Suprapubic skin (tissue), 4 donors: ENCODE measurements around the gene SAMD11.

Source experiments
- CTCF ChIP-seq, 2 donors: fragments of 200-600 bp in 1 of 2; fragments of 450-650 bp in 1 of 2; sonication (generic) in 1 of 2; IDR thresholded peaks; one replicate each; pipeline ENCODE4 v1.5.1; 2016 to 2019; ENCODE audit warnings: antibody characterized with exemption in 2 of 2, mild to moderate bottlenecking in 1 of 2, moderate library complexity in 1 of 2
- POLR2A ChIP-seq, 2 donors: fragments of 450-650 bp; IDR thresholded peaks; one replicate each; pipeline ENCODE4 v1.6.1; 2017; ENCODE audit warnings: antibody characterized with exemption in 2 of 2, mild to moderate bottlenecking in 2 of 2, moderate library complexity in 2 of 2
- POLR2AphosphoS5 ChIP-seq, 3 donors: sonication (generic); formaldehyde crosslinking; IDR thresholded peaks; one replicate each; pipeline ENCODE4 v1.6.1; 2017; ENCODE audit warnings: antibody characterized with exemption in 3 of 3

DNA sequence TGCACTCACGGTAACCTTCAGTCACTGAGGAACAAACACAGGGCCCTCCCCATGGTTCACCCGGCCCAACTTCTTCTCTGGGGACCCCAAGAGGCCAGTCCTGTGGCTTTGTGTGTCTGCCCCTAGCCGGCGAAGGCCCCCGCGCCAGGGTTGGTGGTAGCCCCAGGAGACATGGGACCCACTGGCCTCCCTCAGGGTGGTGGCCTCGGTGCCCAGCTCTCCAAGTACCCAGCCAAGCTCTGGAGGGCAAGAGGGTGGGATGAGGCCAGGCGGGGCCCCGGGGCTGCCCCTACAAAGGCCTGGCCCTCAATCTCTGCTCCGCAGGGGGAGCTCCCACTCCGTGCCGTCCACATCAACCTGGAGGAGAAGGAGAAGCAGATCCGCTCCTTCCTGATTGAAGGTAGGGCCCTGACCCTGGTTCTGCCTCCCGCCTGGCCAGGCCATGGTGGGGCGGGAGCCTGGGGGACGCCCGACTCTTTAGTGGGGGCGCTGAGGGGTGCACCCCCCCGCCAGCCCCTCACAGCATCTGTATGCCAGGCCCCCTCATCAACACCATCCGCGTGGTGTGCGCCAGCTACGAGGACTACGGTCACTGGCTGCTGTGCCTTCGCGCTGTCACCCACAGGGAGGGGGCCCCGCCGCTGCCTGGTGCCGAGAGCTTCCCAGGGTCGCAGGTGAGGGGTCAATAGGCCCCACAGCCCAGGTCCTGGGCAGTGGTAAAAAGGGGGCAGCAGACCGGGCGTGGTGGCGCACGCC, 48.2 kb downstream of the SAMD11 start:
- TF ChIP-seq POLR2A (IDR thresholded peaks at IDR 0.05) (no peak), CTCF (IDR thresholded peaks at IDR 0.05) (no peak), POLR2AphosphoS5 (IDR thresholded peaks at IDR 0.05) (no peak)
